OCI-LY7 (cell line): Measurements from ENCODE around the gene SLC22A16. TPM values are rescaled to one million over a fixed set of nuclear protein-coding genes. Genes with fewer than 3 reads are reported as not detected.

Experiments used
- BruUV-seq: library from RNA; stranded (reverse); fragments of 400-500 nt; replicated peaks from 2 replicates; lab custom pipeline; 2021; lab: Mats Ljungman, UMichigan
- CTCF ChIA-PET: fragments of 300-600 bp; sonication (Branson Sonifier 250); formaldehyde crosslinking; loops from one replicate; lab custom pipeline; 2022; ENCODE audit warnings: antibody characterized with exemption; ENCODE audit not compliant: unreplicated experiment; lab: Charles Lee
- POLR2A ChIA-PET: fragments of 300-600 bp; sonication (Branson Sonifier 250); formaldehyde crosslinking; loops from one replicate; lab custom pipeline; 2022; ENCODE audit warnings: antibody characterized with exemption; lab: Charles Lee
- DNase-seq: peaks from one replicate; pipeline ENCODE4 v3.0.0-alpha.2; 2015; ENCODE audit warnings: low spot score
- H2AFZ ChIP-seq: fragments of 200-600 bp; sonication (generic), shearing (Covaris generic); 2 replicates; pipeline ENCODE4 v1.6.1; 2014; ENCODE audit warnings: mild to moderate bottlenecking, antibody characterized with exemption, low read length, moderate library complexity
- H3K27ac ChIP-seq: fragments of 200-600 bp; sonication (generic); 2 replicates; pipeline ENCODE4 v1.5.1; 2014; ENCODE audit warnings: mixed run types, low read depth, mild to moderate bottlenecking, moderate library complexity, low read length, inconsistent platforms; ENCODE audit not compliant: poor library complexity, severe bottlenecking
- H3K36me3 ChIP-seq: fragments of 200-600 bp; sonication (generic); 2 replicates; pipeline ENCODE4 v1.6.1; 2014; ENCODE audit warnings: mild to moderate bottlenecking, antibody characterized with exemption, low read length, moderate library complexity, mixed read lengths; ENCODE audit not compliant: insufficient read depth
- H3K4me1 ChIP-seq: fragments of 200-600 bp; sonication (generic); 2 replicates; pipeline ENCODE4 v1.5.1; 2014; ENCODE audit warnings: mild to moderate bottlenecking, low read length; ENCODE audit not compliant: insufficient read depth, poor library complexity, severe bottlenecking
- H3K4me2 ChIP-seq: fragments of 200-600 bp; sonication (generic); 2 replicates; pipeline ENCODE4 v1.6.1; 2014; ENCODE audit warnings: mild to moderate bottlenecking, low read length
- H3K4me3 ChIP-seq: fragments of 200-600 bp; sonication (generic); 2 replicates; pipeline ENCODE4 v1.5.1; 2014; ENCODE audit warnings: mild to moderate bottlenecking, low read depth, low read length; ENCODE audit not compliant: poor library complexity, severe bottlenecking
- H3K79me2 ChIP-seq: fragments of 200-600 bp; sonication (generic); 2 replicates; pipeline ENCODE4 v1.6.1; 2016; ENCODE audit warnings: low read depth, mild to moderate bottlenecking, low read length, moderate library complexity, mixed read lengths; ENCODE audit not compliant: insufficient read depth
- H3K9me2 ChIP-seq: fragments of 200-600 bp; sonication (generic); 2 replicates; pipeline ENCODE4 v1.6.1; 2016; ENCODE audit warnings: mild to moderate bottlenecking, low read length, mixed read lengths; ENCODE audit not compliant: insufficient read depth
- H3K9me3 ChIP-seq: fragments of 200-600 bp; sonication (generic); 2 replicates; pipeline ENCODE4 v1.6.1; 2014; ENCODE audit warnings: mild to moderate bottlenecking, mixed run types, low read length, mixed read lengths
- H4K20me1 ChIP-seq: fragments of 200-600 bp; sonication (generic); 2 replicates; pipeline ENCODE4 v1.6.1; 2014; ENCODE audit warnings: mild to moderate bottlenecking, antibody characterized with exemption, low read length, moderate library complexity, mixed read lengths; ENCODE audit not compliant: insufficient read depth
- EZH2phosphoT487 ChIP-seq: fragments of 200-600 bp; sonication (generic); IDR thresholded peaks from 2 replicates; pipeline ENCODE4 v1.6.1; 2018; ENCODE audit warnings: low read depth, borderline replicate concordance, mild to moderate bottlenecking, mixed run types, antibody characterized with exemption, low read length, moderate library complexity, mixed read lengths
- intact Hi-C: fragments of 100-400 bp; cut with micrococcal nuclease; formaldehyde crosslinking; loops from one replicate; pipeline ENCODE4 v1.10.0; 2022; ENCODE audit not compliant: unreplicated experiment
- total RNA-seq, 2 experiments: library from RNA; depleted of rRNA in 1 of 2; stranded (reverse); fragments of >200 nt in 1 of 2; shearing (Covaris generic) in 1 of 2; gene quantifications; 2 replicates each; pipeline ENCODE4 v1.2.3, GENCODE V29; 2014 to 2022
- TF ChIP-seq, protein P1 (sequence below): fragments of 200-600 bp; sonication (generic); conservative IDR thresholded peaks from 2 replicates; pipeline ENCODE4 v1.5.1; 2014; ENCODE audit warnings: mild to moderate bottlenecking, antibody characterized with exemption, low read length, moderate library complexity, mixed read lengths

SLC22A16 gene
- total RNA-seq, 2 experiments from 2014 or later, result not detected

DNA sequence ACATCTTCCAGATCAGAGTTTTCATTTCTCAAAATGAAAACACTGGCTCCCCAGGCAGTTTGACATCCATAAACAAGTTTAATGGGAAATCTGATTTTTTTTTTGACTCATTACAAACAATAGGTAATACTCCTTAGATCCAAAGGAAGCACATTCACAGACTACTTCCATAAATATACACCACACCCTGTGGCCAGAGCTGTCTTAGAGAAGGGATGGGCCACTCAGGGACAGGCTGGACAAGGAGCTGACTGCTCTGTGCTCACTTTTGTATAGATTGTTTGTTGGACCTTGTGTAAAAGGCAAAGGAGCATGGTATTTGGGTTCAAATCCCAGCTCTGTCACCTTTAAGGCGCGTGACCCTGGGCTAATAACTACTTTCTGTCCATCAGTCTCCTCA lies 48.3 kb downstream of the SLC22A16 start:
- TF ChIP-seq, protein P1, sequence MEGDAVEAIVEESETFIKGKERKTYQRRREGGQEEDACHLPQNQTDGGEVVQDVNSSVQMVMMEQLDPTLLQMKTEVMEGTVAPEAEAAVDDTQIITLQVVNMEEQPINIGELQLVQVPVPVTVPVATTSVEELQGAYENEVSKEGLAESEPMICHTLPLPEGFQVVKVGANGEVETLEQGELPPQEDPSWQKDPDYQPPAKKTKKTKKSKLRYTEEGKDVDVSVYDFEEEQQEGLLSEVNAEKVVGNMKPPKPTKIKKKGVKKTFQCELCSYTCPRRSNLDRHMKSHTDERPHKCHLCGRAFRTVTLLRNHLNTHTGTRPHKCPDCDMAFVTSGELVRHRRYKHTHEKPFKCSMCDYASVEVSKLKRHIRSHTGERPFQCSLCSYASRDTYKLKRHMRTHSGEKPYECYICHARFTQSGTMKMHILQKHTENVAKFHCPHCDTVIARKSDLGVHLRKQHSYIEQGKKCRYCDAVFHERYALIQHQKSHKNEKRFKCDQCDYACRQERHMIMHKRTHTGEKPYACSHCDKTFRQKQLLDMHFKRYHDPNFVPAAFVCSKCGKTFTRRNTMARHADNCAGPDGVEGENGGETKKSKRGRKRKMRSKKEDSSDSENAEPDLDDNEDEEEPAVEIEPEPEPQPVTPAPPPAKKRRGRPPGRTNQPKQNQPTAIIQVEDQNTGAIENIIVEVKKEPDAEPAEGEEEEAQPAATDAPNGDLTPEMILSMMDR, result no peak
- no peak for TF ChIP-seq EZH2phosphoT487
- no peaks in the 10 kb centered on the region for H3K9me2 ChIP-seq
- intact Hi-C loops, result no loop called here
- H3K79me2 ChIP-seq, result no peaks in the 10 kb centered on the region
- no peaks in the 10 kb centered on the region for H3K4me1 ChIP-seq
- ChIA-PET CTCF (no interaction called here), POLR2A (interaction anchor here (1.5 kb wide), 1 partner anchor 8 kb away, joined by 3 read pairs; no protein-coding TSS in a partner anchor)
- H3K9me3 ChIP-seq, result no peaks in the 10 kb centered on the region
- H3K4me3 ChIP-seq, result no peak overlapping the region
- no peaks in the 10 kb centered on the region for H3K36me3 ChIP-seq
- H2AFZ ChIP-seq, result no peak overlapping the region
- no peak for DNase-seq
- no peaks in the 10 kb centered on the region for H4K20me1 ChIP-seq
- H3K4me2 ChIP-seq, result no peak overlapping the region
- BruUV-seq, result no TSS peak
- H3K27ac ChIP-seq, result no peak overlapping the region

- intact Hi-C loops, result no loop called here
- ChIA-PET POLR2A (interaction anchor here (0.5 to 0.6 kb wide), 2 partner anchors 135 to 186 kb away, joined by 3 to 5 read pairs; no protein-coding TSS in a partner anchor), CTCF (no interaction called here)
Measured at GRCh38 chr6:110425816-110426215, 50.6 kb downstream of the SLC22A16 start.

DNA sequence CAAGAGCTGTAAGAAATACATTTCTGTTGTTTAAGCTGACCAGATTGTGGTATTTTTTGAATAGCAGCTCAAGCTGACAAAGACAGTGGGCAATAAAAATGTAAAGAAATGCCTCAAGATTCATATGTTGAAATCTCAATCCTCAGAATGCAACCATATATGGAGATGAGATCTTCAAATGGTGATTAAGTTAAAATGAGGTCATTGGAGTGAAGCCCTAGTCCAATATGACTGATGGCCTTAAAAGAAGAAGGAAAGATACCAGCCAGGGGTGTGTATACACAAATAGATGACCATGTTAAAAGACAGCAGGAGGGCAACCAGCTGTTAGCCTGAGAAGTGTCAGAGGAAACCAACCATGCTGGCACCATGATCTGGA lies 54.0 kb downstream of the SLC22A16 start:
- Histone ChIP-seq H2AFZ (no peak overlapping the region), H3K4me1 (no peaks in the 10 kb centered on the region), H4K20me1 (no peaks in the 10 kb centered on the region), H3K9me3 (no peaks in the 10 kb centered on the region), H3K4me3 (no peak overlapping the region), H3K36me3 (no peaks in the 10 kb centered on the region), H3K27ac (no peak overlapping the region), H3K4me2 (no peak overlapping the region), H3K79me2 (no peaks in the 10 kb centered on the region), H3K9me2 (no peaks in the 10 kb centered on the region)
- no TSS peak for BruUV-seq
- no peak for TF ChIP-seq EZH2phosphoT487
- TF ChIP-seq, protein P1, result no peak
- intact Hi-C loops, result no loop called here
- POLR2A ChIA-PET, result interaction anchor here (0.6 kb wide), 1 partner anchor 656 kb away, joined by 3 read pairs; no protein-coding TSS in a partner anchor
- CTCF ChIA-PET, result no interaction called here
- DNase-seq, result no peak

More at GRCh38 chr6:110425816-110426215, 50.6 kb downstream of the SLC22A16 start:
- H3K79me2 ChIP-seq, result no peaks in the 10 kb centered on the region
- H2AFZ ChIP-seq, result no peak overlapping the region
- H3K4me3 ChIP-seq, result no peak overlapping the region
- no peak overlapping the region for H3K27ac ChIP-seq
- no TSS peak for BruUV-seq
- H3K4me1 ChIP-seq, result no peaks in the 10 kb centered on the region
- no peaks in the 10 kb centered on the region for H3K9me2 ChIP-seq
- no peaks in the 10 kb centered on the region for H3K36me3 ChIP-seq
- DNase-seq, result no peak
- H3K9me3 ChIP-seq, result no peaks in the 10 kb centered on the region
- H4K20me1 ChIP-seq, result no peaks in the 10 kb centered on the region
- no peak overlapping the region for H3K4me2 ChIP-seq
- TF ChIP-seq, protein P1, result no peak
- TF ChIP-seq EZH2phosphoT487, result no peak
